Hematopoietic multipotent progenitor cell treated with erythropoietin and hydrocortisone succinate and interleukin-3 and kit ligand, for 15 days (in vitro differentiated cells): ENCODE data around the gene MRGPRD.

ENCODE experiments used
- DNase-seq: peaks from one replicate; pipeline ENCODE4 v3.0.0-alpha.2; 2015; ENCODE audit warnings: low spot score

The MRGPRD gene

DNA sequence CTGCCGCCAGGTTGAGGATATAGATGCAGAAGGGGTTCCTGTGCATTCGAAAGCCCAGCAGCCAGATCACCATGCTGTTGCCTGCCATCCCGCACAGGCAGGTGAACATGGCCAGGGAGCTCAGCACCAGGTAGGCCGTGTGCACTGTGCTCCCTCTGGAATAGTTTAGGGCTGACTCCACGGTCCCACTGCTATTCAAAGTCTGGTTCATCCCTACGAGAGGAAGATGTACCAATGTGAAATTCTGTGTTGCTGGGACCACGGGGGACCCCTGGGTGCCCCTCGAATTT is at the start of gene MRGPRD:
Gene MRGPRD (minus strand): TSS at position 211 of the 290 bp plus-strand sequence. CDS start 0 bp downstream, at position 211.
- no peak for DNase-seq

DNA sequence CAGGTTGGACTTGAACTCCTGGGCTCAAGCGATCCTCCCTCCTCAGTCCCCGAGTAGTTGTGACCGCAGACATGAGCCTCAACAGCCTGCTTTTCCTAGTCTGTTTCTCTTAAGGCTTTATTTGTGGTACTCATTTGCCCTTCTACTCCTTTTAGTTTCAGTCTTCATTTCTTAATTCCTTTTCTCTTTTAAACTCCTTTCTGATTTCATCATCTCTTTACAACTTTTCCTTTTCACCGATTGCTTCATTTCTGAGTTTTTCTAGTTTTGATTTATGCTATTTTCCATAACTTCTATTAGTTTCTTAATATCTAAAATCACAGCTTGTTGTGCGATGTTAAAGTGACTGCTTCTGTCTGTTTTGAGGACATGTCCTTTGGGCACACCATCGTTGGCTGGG is 49.5 kb upstream of the MRGPRD start:
- no peak for DNase-seq

- DNase-seq = no peak
Measured at GRCh38 chr11:69027704-69028372, 47.1 kb upstream of the MRGPRD start.

DNA sequence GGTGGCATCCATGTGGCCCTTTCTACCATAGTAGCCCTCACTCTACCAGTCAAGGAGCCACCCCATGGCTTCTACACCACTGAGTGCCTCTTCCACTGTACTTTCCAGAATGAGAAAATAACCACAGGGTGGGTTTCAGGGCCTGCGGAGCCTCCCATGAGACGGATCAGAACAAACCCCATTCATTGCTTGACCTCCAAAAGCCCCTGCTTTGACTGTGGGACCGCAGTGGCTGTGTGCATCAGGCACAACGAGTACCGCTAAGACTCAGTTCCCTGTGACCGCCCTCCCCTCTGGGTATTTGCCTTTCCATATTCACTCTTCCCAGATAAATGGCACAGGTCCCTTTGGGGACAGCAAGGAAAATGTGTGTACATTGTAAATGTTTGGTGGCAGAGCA is 43.7 kb upstream of the MRGPRD start:
- DNase-seq = no peak

- no peak for DNase-seq
Measured at GRCh38 chr11:69022260-69022659, 41.5 kb upstream of the MRGPRD start.

GRCh38 chr11:69018924-69019323 is 38.1 kb upstream of the MRGPRD start:
- no peak for DNase-seq

DNA sequence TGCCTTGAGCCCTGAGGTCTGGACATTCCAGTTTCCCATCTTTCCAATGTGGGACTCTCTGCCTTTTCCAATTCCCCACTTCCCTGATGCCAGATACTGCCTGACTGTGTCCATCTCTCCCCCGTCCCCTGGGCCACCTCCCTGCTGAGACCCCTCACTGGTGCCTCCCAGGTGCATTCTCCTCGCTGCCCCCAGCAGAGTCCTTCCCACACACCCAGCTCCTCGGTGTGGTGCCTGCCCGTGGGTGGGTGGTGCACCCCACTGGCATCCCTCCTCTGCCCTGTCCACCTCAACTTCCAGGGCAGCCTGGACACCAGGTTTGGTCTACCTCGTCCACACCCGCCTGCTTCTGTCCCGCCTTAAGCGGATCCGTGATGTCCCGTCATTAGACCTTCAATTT is 37.2 kb upstream of the MRGPRD start:
- DNase-seq = no peak

DNA sequence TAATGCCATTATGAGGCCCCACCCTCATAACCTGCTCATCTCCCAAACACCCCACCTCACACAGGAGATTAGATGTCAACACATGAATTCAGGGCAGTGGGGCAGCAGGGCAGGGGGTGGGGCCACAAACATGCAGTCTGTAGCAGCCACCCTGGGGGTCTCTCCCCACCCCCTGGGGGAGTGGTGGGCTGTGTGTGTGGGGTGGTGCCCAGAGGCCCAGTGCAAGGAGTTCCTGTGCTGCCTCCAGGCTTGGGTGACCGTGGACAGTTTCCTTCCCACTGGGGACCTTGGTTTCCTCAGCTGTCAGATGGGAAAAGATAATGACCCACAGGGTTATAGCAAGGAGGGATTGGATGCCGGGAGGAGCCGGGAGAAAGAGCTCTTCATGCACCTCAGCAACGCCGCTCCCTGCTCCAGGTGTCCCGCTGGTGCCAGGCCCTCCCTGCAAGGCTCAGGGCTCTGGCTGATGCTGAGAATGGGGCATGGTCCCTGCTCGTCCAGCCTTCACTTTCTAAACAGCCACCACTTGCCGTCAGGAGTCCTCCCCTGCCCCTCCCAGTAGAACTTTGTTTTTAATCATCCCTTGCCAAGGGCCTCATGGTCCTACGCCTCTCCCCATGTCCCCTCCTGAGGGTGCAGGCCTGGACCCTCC is 34.2 kb upstream of the MRGPRD start:
- no peak for DNase-seq

GRCh38 chr11:69014084-69014851 is 33.5 kb upstream of the MRGPRD start:
- DNase-seq = no peak

GRCh38 chr11:69013009-69013951 is 32.5 kb upstream of the MRGPRD start, which contains the start of gene MRGPRF:
Gene MRGPRF (minus strand): TSS chr11:69013246. CDS start chr11:69009901, 3,345 bp downstream.
- no peak for DNase-seq

GRCh38 chr11:69012092-69013008 is 31.6 kb upstream of the MRGPRD start:
- no peak for DNase-seq

GRCh38 chr11:69011624-69012091 is 30.9 kb upstream of the MRGPRD start:
- DNase-seq = no peak

DNA sequence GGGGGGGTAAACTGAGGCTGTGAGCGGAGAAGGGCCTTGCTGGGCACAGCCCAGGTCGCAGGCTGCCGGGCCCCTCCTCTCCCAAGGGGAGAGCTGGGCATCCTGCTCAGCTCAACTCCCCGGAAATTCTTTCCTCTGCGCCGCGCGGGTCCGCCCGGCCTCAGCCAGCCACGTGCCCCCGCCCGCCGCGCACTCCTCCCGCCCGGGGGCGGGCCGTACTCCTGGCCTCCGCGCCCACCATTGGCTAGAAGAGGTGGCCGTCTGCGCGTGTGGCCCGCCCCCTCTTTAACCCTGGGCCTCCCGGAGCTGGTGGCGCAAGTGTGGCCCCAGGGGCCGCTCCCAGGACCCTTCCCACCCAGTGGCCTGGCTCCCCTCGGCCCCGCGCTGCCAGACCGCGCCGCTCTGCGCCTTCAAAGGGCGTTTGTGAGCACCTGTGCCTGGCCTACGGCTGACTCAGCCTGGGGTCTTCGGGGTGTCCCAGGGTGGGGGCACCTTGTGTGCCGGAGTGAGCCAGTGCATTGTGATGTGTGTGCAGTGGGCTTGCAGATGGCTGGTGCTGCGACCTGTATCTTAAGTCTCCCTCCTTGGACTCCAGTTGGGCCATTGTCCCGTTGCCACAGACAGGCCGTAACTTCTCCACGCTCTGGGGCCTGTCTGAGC is 30.3 kb upstream of the MRGPRD start:
- no peak for DNase-seq

- no peak for DNase-seq
Measured at GRCh38 chr11:69010361-69010891, 29.6 kb upstream of the MRGPRD start.

DNA sequence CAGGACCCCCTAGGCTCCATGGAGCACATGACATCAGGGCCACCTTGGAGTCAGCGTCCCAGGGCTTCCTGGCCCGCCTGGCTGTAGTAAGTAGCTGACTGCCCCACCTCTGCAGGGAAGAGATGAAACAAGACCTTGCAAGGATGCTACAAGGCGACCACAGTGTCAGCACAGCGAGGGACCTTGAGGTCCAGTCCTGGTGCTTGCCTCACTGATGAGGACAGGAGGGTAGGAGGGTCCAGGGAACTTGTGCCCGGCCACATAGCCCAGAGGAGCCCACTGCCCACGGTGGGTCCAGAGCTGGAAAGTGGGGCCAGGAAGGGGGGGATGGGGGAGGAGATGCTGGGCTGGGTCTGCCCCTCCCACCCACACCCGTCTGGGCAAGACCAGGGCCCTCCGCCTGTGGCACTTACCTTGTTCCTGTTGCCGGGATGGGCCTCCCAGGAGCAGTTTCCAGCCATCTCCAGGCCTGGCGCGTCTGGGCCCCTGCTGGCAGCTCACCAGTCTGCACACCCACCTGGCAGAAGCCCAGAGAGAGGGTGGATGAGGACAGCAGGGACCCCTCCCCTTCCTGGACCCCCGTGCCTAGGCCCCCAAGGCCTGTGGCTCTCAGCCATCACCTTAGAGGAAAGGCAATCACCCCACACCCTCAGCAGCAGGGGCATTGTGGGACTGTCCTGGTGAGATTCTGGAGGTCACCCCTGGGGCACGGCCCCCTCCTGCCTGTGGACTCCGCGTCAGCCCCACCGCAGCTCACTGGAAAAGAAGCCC is 28.8 kb upstream of the MRGPRD start:
- no peak for DNase-seq

DNA sequence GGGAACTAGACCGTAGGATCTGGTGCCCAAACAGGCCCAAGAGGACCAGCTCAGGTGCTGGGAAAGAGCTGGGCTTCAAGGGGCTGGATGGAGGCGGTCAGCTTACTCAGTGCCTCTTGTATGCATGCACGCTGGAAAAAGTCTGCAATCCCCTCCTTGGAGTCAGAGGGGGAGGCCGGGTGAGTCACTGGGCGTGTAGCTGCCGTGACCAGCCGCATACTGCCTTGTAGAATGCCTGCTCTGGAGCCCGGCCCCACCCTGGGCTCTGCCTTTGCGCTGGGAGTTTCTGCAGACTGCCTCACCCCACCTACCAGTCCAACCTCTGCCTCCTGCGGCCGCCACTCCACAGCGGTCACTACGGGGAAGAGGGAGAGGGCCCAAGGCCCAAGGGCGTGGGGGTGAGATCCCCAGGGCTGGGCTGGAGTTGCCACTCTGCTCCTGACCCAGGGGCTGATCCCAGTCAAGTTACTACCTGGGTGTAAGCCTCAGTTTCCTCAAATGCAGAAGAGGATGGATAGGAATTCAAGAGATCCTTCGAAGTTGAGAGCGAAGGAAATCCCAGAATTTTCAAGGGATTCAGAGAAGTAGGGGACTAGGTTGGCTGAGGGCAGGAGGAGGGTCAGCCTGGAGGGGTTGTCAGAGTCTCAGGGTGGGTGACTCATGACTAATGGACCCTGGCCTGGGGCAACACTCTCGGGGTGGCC is 28.1 kb upstream of the MRGPRD start:
- no peak for DNase-seq

- DNase-seq = no peak
Measured at GRCh38 chr11:69007975-69008381, 27.2 kb upstream of the MRGPRD start.

DNA sequence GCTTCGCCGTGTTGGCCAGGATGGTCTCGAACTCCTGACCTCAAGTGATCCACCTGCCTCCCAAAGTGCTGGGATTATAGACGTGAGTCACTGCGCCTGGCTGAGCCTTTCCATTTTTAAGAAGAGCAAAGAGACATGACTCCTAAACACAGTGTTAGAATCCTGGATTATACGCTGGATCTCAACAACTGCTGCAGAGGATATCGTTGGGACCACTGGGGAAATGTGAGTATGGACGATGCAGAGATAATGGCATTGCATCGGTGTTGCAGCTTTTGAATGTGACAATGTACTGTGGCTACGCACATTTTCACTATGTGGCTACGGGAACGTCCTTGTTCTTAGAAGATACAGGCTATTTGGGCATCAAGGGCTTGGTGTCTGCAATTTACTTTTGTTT is 26.0 kb upstream of the MRGPRD start:
- no peak for DNase-seq
